Thyroid gland (tissue), 4 donors: ENCODE results near the gene LRRC74B. TPM values are rescaled to one million over a fixed set of nuclear protein-coding genes. Genes with fewer than 3 reads are reported as not detected.
"Not testable (repeated sequence)": the region's sequence is repeated elsewhere in the genome, so short reads cannot be mapped to it uniquely, and the experiment has no call there.

Experiments used
- DNase-seq, 2 donors: peaks; one replicate each; pipeline ENCODE4 v3.0.0-alpha.2; 2019
- H3K27ac ChIP-seq, 3 donors: fragments of 200-600 bp; sonication (generic); 1 replicate in 2 of 3; 2 replicates in 1 of 3; pipeline ENCODE4 v1.5.1; 2016 to 2019; ENCODE audit warnings: mild to moderate bottlenecking in 1 of 3, moderate library complexity in 1 of 3
- H3K27me3 ChIP-seq: fragments of 200-600 bp; sonication (generic); one replicate; pipeline ENCODE4 v1.5.1; 2019
- H3K36me3 ChIP-seq, 2 donors: fragments of 200-600 bp; sonication (generic); one replicate each; pipeline ENCODE4 v1.5.1; 2016 to 2019
- H3K4me1 ChIP-seq, 2 donors: fragments of 200-600 bp; sonication (generic); one replicate each; pipeline ENCODE4 v1.5.1; 2017 to 2019
- H3K4me3 ChIP-seq, 3 donors: fragments of 200-600 bp; sonication (generic); replicated peaks in 1 of 3; 1 replicate in 2 of 3; 2 replicates in 1 of 3; pipeline ENCODE4 v1.5.1; 2016; ENCODE audit warnings: mild to moderate bottlenecking in 1 of 3
- H3K9me3 ChIP-seq: fragments of 200-600 bp; sonication (generic); one replicate; pipeline ENCODE4 v1.5.1; 2017
- CTCF ChIP-seq, 6 experiments: fragments of 200-600 bp in 3 of 6; fragments of 450-650 bp in 3 of 6; sonication (generic) in 3 of 6; IDR thresholded peaks; one replicate each; pipeline ENCODE4 v1.5.1; 2016 to 2019; ENCODE audit warnings: antibody characterized with exemption in 6 of 6, mild to moderate bottlenecking in 2 of 6, inconsistent platforms in 1 of 6, moderate library complexity in 1 of 6
- POLR2A ChIP-seq, 2 donors: fragments of 450-650 bp; IDR thresholded peaks; one replicate each; pipeline ENCODE4 v1.6.1; 2017; ENCODE audit warnings: antibody characterized with exemption in 2 of 2, mild to moderate bottlenecking in 2 of 2, moderate library complexity in 1 of 2
- WGBS, 2 donors: methylation state at CpG; one replicate each; pipeline ENCODE4 v1.1.5; 2017; 5-methylcytosine and 5-hydroxymethylcytosine counted together
- intact Hi-C: fragments of 100-400 bp; cut with DNase I; formaldehyde crosslinking; loops from one replicate; pipeline ENCODE4 v1.15.1; 2023
- total RNA-seq, 4 donors: library from RNA; depleted of rRNA; stranded (reverse); fragments of >200 nt; gene quantifications; one replicate each; pipeline ENCODE4 v1.2.3, GENCODE V29; 2016

LRRC74B gene
- total RNA-seq, 4 donors from 2014 or later, result not detected

GRCh38 chr22:21078916-21079315, 33.2 kb downstream of the LRRC74B start:
- no peak for DNase-seq
- H3K27me3 ChIP-seq, result no peaks in the 10 kb centered on the region
- H3K27ac ChIP-seq, result no peak overlapping the region
- H3K4me3 ChIP-seq, result no peak overlapping the region
- H3K9me3 ChIP-seq, result no peaks in the 10 kb centered on the region
- WGBS, 2 donors, result 83 to 84% methylated on average over 11 of the region's 11 CpGs
- no peaks in the 10 kb centered on the region for H3K4me1 ChIP-seq
- intact Hi-C loops, result no loop called here
- no peaks in the 10 kb centered on the region for H3K36me3 ChIP-seq
- TF ChIP-seq CTCF (IDR thresholded peaks at IDR 0.05), result no peak
- no peak for TF ChIP-seq POLR2A (IDR thresholded peaks at IDR 0.05)

- no peak for DNase-seq
- Histone ChIP-seq H3K27ac (no peak overlapping the region), H3K4me3 (no peak overlapping the region), H3K4me1 (no peaks in the 10 kb centered on the region), H3K36me3 (no peaks in the 10 kb centered on the region), H3K9me3 (no peaks in the 10 kb centered on the region), H3K27me3 (no peaks in the 10 kb centered on the region)
- WGBS, 2 donors, result 79 to 83% methylated on average over 3 to 5 of the region's 5 CpGs
- no peak for TF ChIP-seq POLR2A (IDR thresholded peaks at IDR 0.05)
- intact Hi-C loops, result no loop called here
Measured at GRCh38 chr22:21079493-21079892, 33.7 kb downstream of the LRRC74B start.

- Histone ChIP-seq H3K4me3 (no peak overlapping the region), H3K36me3 (no peaks in the 10 kb centered on the region), H3K27me3 (no peaks in the 10 kb centered on the region), H3K27ac (no peak overlapping the region), H3K4me1 (no peaks in the 10 kb centered on the region), H3K9me3 (no peaks in the 10 kb centered on the region)
- intact Hi-C loops, result no loop called here
- DNase-seq, result no peak
- WGBS, 2 donors, result 87 to 88% methylated on average over 22 to 31 of the region's 31 CpGs
- no peak for TF ChIP-seq CTCF (IDR thresholded peaks at IDR 0.05)
- no peak for TF ChIP-seq POLR2A (IDR thresholded peaks at IDR 0.05)
Measured at GRCh38 chr22:21080435-21081137, 34.8 kb downstream of the LRRC74B start.

- Histone ChIP-seq H3K27ac (no peak overlapping the region), H3K4me1 (no peaks in the 10 kb centered on the region), H3K27me3 (no peaks in the 10 kb centered on the region), H3K36me3 (no peaks in the 10 kb centered on the region), H3K9me3 (no peaks in the 10 kb centered on the region), H3K4me3 (no peak overlapping the region)
- TF ChIP-seq CTCF (IDR thresholded peaks at IDR 0.05), result no peak
- TF ChIP-seq POLR2A (IDR thresholded peaks at IDR 0.05), result no peak
- DNase-seq, result no peak
- 92 to 94% methylated on average over 6 of the region's 6 CpGs for WGBS, 2 donors
- intact Hi-C loops, result no loop called here
Measured at GRCh38 chr22:21082248-21082647, 36.5 kb downstream of the LRRC74B start.

- intact Hi-C loops, result no loop called here
- Histone ChIP-seq H3K36me3 (no peaks in the 10 kb centered on the region), H3K9me3 (no peaks in the 10 kb centered on the region), H3K4me1 (no peaks in the 10 kb centered on the region), H3K27ac (no peak overlapping the region), H3K4me3 (no peak overlapping the region), H3K27me3 (no peaks in the 10 kb centered on the region)
- DNase-seq, result no peak
- TF ChIP-seq POLR2A (IDR thresholded peaks at IDR 0.05), result no peak
- TF ChIP-seq CTCF (IDR thresholded peaks at IDR 0.05), result no peak
- WGBS, 2 donors, result 87 to 89% methylated on average over 5 of the region's 5 CpGs
Measured at GRCh38 chr22:21087119-21087518, 41.4 kb downstream of the LRRC74B start.

GRCh38 chr22:21087926-21088325, 42.2 kb downstream of the LRRC74B start:
- not testable (repeated sequence) for H3K36me3 ChIP-seq

GRCh38 chr22:21091220-21091619, 45.5 kb downstream of the LRRC74B start:
- H3K4me1 ChIP-seq, H3K9me3 ChIP-seq, H3K27ac ChIP-seq, DNase-seq, H3K4me3 ChIP-seq, H3K27me3 ChIP-seq, intact Hi-C loops, H3K36me3 ChIP-seq: not testable (repeated sequence)
- WGBS, 2 donors, result 91% methylated on average over 11 of the region's 11 CpGs

More at GRCh38 chr22:21087926-21088325, 42.2 kb downstream of the LRRC74B start:
- 94 to 95% methylated on average over 11 of the region's 11 CpGs for WGBS, 2 donors
- intact Hi-C loops, H3K4me1 ChIP-seq, H3K9me3 ChIP-seq, H3K27me3 ChIP-seq, H3K4me3 ChIP-seq, H3K27ac ChIP-seq, DNase-seq: not testable (repeated sequence)
